Breast epithelium (tissue), 3 donors: ENCODE results near the gene IRF1.

Experiments used
- POLR2A ChIP-seq: fragments of 450-650 bp; IDR thresholded peaks from one replicate; pipeline ENCODE4 v1.6.1; 2016; ENCODE audit warnings: antibody characterized with exemption, mild to moderate bottlenecking, moderate library complexity
- POLR2AphosphoS5 ChIP-seq, 3 donors: sonication (generic); formaldehyde crosslinking; IDR thresholded peaks; one replicate each; pipeline ENCODE4 v1.6.1; 2017; ENCODE audit warnings: antibody characterized with exemption in 3 of 3

- no peak for TF ChIP-seq POLR2A
- no peak for TF ChIP-seq POLR2AphosphoS5 (IDR thresholded peaks at IDR 0.05)
These were observed 38.5 kb upstream of the IRF1 start for GRCh38 chr5:132528866-132529634.
